ENCODE data around the gene KRTAP4-4. TPM values are rescaled to one million over a fixed set of nuclear protein-coding genes. Genes with fewer than 3 reads are reported as not detected.

KRTAP4-4 gene
- total and polyA plus RNA-seq, 9 of the 15 experiments (the other 6 are each of a cell fraction or from before 2014, with no cell fraction given) = not detected

DNA sequence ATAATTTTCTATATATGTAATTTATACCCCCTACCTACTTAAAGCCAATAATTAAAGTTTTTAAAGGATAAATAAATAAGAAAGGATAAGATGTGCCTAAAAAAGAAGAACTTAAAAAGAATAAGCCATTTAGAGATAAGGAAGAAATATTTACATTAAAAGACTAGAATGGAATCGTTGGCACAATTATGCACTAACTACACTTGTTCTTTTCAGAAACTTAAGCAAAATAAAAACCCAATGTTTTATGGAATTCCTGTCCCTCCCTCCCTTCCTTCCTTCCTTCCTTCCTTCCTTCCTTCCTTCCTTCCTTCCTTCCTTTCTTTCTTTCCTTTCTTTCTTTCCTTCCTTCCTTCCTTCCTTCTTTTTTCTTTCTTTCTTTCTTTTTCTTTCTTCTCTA, 15.7 kb downstream of the KRTAP4-4 start:
- H3K4me2 ChIP-seq (ENCODE audit: insufficient read depth, low read length) = no peak overlapping the region
- H3K27me3 ChIP-seq (ENCODE audit: control insufficient read depth in 2 of 2, insufficient read depth in 2 of 2, low read length in 2 of 2) = no peaks in the 10 kb centered on the region
- no peaks in the 10 kb centered on the region for H3K9me1 ChIP-seq (ENCODE audit: control insufficient read depth, insufficient read depth, low read length)
- FAIRE-seq (no peak), DNase-seq (ENCODE audit: extremely low read depth in 1 of 4, low spot score in 3 of 4) (no peak), ATAC-seq (no peak)
- ChIA-PET CTCF (ENCODE audit: low intra/inter-chr PET ratio) (no interaction called here), POLR2A (no interaction called here)
- WGBS (ENCODE audit: insufficient coverage, low coverage, missing lambda C conversion rate) = 0% methylated on average over 1 of the region's 1 CpG
- no peaks in the 10 kb centered on the region for H3K36me3 ChIP-seq (ENCODE audit: control insufficient read depth, insufficient read depth, low read length)
- no peak overlapping the region for H3K4me3 ChIP-seq
- H3K4me1 ChIP-seq (replicated peaks in 1 of 2; ENCODE audit: control insufficient read depth in 2 of 2, insufficient read depth in 2 of 2, low read length in 2 of 2) = no peaks in the 10 kb centered on the region
- TF ChIP-seq NCOA6 (IDR thresholded peaks at IDR 0.05) = no peak
- TF ChIP-seq PTBP1 (IDR thresholded peaks at IDR 0.05; ENCODE audit: low read depth, low read length) = no peak
- TF ChIP-seq U2AF1 (optimal IDR thresholded peaks at IDR 0.05; ENCODE audit: low read depth, low read length) = peak; percentile 32
- no peak overlapping the region for H3K27ac ChIP-seq (ENCODE audit: extremely low read depth, low read depth, low read length)
- H3K9me3 ChIP-seq (replicated peaks; ENCODE audit: control insufficient read depth, insufficient read depth, low read depth, low read length) = no peaks in the 10 kb centered on the region
- no TSS peak for BruUV-seq (replicated peaks)
- H3K9ac ChIP-seq (ENCODE audit: insufficient read depth in 1 of 2, low read depth in 2 of 2, low read length in 2 of 2) = no peak overlapping the region
- in situ Hi-C loops (cut with MboI) (no loop called here), intact Hi-C loops (cut with micrococcal nuclease) (no loop called here)
- no peak overlapping the region for H2AFZ ChIP-seq (ENCODE audit: low read depth, low read length)
- H4K20me1 ChIP-seq (replicated peaks; ENCODE audit: control insufficient read depth, insufficient read depth, low read length) = no peaks in the 10 kb centered on the region
- H3K79me2 ChIP-seq (ENCODE audit: control insufficient read depth, insufficient read depth, low read length) = no peaks in the 10 kb centered on the region

DNA sequence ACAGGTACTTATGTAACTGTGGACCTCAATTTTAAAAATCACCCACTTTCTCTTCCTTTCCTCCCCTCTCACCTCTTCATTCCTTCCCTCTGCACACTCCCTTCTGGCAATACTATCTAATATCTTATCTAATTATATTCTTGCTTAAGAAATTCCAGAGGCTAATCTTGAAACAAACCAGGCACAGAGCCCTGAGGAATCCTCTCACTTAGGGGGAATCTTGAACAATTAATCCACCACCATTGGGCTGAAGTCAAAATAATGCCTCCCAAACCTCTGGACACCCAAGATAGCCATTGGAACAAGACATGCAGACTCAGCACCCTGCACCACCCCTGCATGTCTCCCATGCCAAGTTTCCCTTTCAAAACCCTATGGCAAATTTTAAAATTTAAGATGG, 19.2 kb downstream of the KRTAP4-4 start:
- H2AFZ ChIP-seq (ENCODE audit: low read depth, low read length) = no peak overlapping the region
- H3K79me2 ChIP-seq (ENCODE audit: control insufficient read depth, insufficient read depth, low read length) = no peaks in the 10 kb centered on the region
- in situ Hi-C loops (cut with MboI) = no loop called here
- no peak for ATAC-seq
- no peaks in the 10 kb centered on the region for H3K36me3 ChIP-seq (ENCODE audit: control insufficient read depth, insufficient read depth, low read length)
- no peaks in the 10 kb centered on the region for H3K4me1 ChIP-seq (replicated peaks in 1 of 2; ENCODE audit: control insufficient read depth in 2 of 2, insufficient read depth in 2 of 2, low read length in 2 of 2)
- H3K27ac ChIP-seq (ENCODE audit: extremely low read depth, low read depth, low read length) = no peak overlapping the region
- no peak for DNase-seq (ENCODE audit: extremely low read depth in 1 of 4, low spot score in 3 of 4)
- no peaks in the 10 kb centered on the region for H4K20me1 ChIP-seq (replicated peaks; ENCODE audit: control insufficient read depth, insufficient read depth, low read length)
- FAIRE-seq = no peak
- H3K9me3 ChIP-seq (replicated peaks; ENCODE audit: control insufficient read depth, insufficient read depth, low read depth, low read length) = no peaks in the 10 kb centered on the region
- H3K9me1 ChIP-seq (ENCODE audit: control insufficient read depth, insufficient read depth, low read length) = no peaks in the 10 kb centered on the region
- H3K9ac ChIP-seq (ENCODE audit: insufficient read depth in 1 of 2, low read depth in 2 of 2, low read length in 2 of 2) = no peak overlapping the region
- intact Hi-C loops (cut with micrococcal nuclease) = no loop called here
- no peak overlapping the region for H3K4me2 ChIP-seq (ENCODE audit: insufficient read depth, low read length)
- H3K4me3 ChIP-seq = no peak overlapping the region
- BruUV-seq (replicated peaks) = no TSS peak
- no peaks in the 10 kb centered on the region for H3K27me3 ChIP-seq (ENCODE audit: control insufficient read depth in 2 of 2, insufficient read depth in 2 of 2, low read length in 2 of 2)
- ChIA-PET CTCF (ENCODE audit: low intra/inter-chr PET ratio) (no interaction called here), POLR2A (no interaction called here)
- TF ChIP-seq SAFB2 (IDR thresholded peaks at IDR 0.05; ENCODE audit: borderline replicate concordance, low read depth, low read length, severe bottlenecking) (no peak), TBP (optimal IDR thresholded peaks at IDR 0.05; ENCODE audit: low read depth, low read length) (no peak), CC2D1A (IDR thresholded peaks at IDR 0.05) (no peak)
- TF ChIP-seq, protein P1, sequence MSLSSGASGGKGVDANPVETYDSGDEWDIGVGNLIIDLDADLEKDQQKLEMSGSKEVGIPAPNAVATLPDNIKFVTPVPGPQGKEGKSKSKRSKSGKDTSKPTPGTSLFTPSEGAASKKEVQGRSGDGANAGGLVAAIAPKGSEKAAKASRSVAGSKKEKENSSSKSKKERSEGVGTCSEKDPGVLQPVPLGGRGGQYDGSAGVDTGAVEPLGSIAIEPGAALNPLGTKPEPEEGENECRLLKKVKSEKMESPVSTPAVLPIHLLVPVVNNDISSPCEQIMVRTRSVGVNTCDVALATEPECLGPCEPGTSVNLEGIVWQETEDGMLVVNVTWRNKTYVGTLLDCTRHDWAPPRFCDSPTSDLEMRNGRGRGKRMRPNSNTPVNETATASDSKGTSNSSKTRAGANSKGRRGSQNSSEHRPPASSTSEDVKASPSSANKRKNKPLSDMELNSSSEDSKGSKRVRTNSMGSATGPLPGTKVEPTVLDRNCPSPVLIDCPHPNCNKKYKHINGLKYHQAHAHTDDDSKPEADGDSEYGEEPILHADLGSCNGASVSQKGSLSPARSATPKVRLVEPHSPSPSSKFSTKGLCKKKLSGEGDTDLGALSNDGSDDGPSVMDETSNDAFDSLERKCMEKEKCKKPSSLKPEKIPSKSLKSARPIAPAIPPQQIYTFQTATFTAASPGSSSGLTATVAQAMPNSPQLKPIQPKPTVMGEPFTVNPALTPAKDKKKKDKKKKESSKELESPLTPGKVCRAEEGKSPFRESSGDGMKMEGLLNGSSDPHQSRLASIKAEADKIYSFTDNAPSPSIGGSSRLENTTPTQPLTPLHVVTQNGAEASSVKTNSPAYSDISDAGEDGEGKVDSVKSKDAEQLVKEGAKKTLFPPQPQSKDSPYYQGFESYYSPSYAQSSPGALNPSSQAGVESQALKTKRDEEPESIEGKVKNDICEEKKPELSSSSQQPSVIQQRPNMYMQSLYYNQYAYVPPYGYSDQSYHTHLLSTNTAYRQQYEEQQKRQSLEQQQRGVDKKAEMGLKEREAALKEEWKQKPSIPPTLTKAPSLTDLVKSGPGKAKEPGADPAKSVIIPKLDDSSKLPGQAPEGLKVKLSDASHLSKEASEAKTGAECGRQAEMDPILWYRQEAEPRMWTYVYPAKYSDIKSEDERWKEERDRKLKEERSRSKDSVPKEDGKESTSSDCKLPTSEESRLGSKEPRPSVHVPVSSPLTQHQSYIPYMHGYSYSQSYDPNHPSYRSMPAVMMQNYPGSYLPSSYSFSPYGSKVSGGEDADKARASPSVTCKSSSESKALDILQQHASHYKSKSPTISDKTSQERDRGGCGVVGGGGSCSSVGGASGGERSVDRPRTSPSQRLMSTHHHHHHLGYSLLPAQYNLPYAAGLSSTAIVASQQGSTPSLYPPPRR (CRISPR knock-in tag; IDR thresholded peaks at IDR 0.05; ENCODE audit: borderline replicate concordance) = no peak
- TF ChIP-seq, protein P2, sequence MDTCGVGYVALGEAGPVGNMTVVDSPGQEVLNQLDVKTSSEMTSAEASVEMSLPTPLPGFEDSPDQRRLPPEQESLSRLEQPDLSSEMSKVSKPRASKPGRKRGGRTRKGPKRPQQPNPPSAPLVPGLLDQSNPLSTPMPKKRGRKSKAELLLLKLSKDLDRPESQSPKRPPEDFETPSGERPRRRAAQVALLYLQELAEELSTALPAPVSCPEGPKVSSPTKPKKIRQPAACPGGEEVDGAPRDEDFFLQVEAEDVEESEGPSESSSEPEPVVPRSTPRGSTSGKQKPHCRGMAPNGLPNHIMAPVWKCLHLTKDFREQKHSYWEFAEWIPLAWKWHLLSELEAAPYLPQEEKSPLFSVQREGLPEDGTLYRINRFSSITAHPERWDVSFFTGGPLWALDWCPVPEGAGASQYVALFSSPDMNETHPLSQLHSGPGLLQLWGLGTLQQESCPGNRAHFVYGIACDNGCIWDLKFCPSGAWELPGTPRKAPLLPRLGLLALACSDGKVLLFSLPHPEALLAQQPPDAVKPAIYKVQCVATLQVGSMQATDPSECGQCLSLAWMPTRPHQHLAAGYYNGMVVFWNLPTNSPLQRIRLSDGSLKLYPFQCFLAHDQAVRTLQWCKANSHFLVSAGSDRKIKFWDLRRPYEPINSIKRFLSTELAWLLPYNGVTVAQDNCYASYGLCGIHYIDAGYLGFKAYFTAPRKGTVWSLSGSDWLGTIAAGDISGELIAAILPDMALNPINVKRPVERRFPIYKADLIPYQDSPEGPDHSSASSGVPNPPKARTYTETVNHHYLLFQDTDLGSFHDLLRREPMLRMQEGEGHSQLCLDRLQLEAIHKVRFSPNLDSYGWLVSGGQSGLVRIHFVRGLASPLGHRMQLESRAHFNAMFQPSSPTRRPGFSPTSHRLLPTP (IDR thresholded peaks at IDR 0.05; ENCODE audit: borderline replicate concordance, extremely low read depth, insufficient read length) = no peak

All from K562 (cell line).